H54 (cell line): ENCODE data around the gene RNU1-1.
A peak's percentile ranks its signal among the peaks of the same experiment; 100 is the strongest.
"Not testable (repeated sequence)": the region's sequence is repeated elsewhere in the genome, so short reads cannot be mapped to it uniquely, and the experiment has no call there.

ENCODE experiments used
- DNase-seq: peaks from one replicate; pipeline ENCODE4 v3.0.0; 2011; ENCODE audit warnings: low spot score, mixed read lengths; ENCODE audit not compliant: insufficient read length
- FAIRE-seq: peaks from 3 replicates; lab custom pipeline; 2011; peaks lifted over from hg19 to GRCh38; lab: Jason Lieb, UNC

Gene RNU1-1

GRCh38 chr1:16514107-16515055 lies at the start of gene RNU1-1:
Gene RNU1-1 (minus strand): TSS chr1:16514285.
- FAIRE-seq, DNase-seq: not testable (repeated sequence)

DNA sequence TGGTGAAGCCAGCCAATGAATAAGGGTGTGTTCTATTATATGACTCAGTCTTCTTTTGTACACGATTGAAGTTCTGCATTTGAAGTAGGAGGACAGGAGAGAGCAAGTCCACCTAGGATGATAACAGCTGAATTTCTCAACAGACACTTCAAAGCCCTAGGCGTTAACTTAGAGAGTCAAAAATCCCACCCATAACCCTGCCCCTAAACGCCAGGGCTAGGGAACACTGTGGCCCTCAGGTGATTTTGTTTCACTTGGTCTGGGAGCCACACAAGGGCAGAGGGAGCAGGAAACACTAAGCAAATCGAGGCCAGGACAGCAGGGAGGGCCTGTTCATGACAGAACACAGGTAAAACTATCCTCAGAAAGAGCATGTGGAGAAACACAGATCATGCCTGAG lies 47.0 kb upstream of the RNU1-1 start:
- not testable (repeated sequence) for FAIRE-seq, DNase-seq

DNA sequence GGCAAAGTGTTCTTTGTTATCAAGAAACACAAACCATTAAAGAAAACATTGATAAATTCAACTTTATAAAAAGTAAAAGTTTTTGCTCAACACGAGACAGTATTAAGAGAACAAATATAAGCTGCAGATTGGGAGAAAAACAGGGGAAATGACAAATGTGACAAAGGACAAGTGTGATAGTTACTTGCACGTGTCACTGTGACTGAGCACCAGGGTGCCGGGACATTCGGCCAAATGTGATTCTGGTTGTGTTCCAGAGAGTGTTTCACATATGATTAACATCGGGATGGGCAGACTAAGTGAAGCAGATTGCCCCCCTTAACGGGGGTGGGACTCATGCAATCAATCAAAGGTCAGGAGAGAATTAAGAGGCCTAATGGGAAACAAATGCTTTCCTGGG lies 46.4 kb upstream of the RNU1-1 start:
- not testable (repeated sequence) for FAIRE-seq, DNase-seq

DNA sequence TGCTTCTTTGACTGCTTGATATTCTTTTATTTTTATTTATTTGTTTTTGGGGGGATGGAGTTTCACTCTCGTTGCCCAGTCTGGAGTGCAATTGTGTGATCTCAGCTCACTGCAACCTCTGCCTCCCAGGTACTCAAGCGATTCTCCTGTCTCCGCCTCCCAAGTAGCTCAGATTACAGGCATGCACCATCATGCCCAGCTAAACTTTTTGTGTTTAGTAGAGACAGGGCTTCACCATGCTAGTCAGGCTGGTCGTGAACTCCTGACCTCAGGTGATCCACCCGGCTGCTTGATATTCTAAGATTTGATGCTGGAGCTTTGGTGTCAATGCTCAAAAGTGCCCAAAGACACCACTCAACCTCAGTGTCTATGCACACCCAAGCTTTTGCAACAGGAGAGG lies 45.6 kb upstream of the RNU1-1 start:
- not testable (repeated sequence) for DNase-seq, FAIRE-seq

GRCh38 chr1:16557034-16557433 lies 42.9 kb upstream of the RNU1-1 start:
- not testable (repeated sequence) for FAIRE-seq, DNase-seq

GRCh38 chr1:16553244-16553643 lies 39.2 kb upstream of the RNU1-1 start:
- FAIRE-seq, DNase-seq: not testable (repeated sequence)

- FAIRE-seq, DNase-seq: not testable (repeated sequence)
Observed at GRCh38 chr1:16550212-16550918, 36.3 kb upstream of the RNU1-1 start.

DNA sequence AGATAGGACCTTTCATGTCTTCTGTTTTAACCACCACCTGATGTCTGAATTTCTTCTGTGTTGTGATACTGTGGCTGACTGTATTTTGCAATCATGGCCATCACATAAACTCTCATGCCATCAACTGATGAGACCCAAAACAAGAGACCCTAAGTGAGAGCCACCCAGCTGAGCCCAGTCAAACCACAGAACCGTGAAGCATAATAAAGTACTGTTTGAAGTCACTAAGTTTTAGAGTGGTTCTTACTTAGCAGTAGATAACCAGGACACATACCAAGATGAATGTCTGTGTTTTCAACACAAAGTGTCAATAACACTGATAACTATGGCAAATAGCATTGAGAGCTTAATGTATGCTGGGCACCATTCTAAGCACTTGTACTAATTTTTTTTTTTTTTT lies 35.5 kb upstream of the RNU1-1 start:
- DNase-seq, FAIRE-seq: not testable (repeated sequence)

DNA sequence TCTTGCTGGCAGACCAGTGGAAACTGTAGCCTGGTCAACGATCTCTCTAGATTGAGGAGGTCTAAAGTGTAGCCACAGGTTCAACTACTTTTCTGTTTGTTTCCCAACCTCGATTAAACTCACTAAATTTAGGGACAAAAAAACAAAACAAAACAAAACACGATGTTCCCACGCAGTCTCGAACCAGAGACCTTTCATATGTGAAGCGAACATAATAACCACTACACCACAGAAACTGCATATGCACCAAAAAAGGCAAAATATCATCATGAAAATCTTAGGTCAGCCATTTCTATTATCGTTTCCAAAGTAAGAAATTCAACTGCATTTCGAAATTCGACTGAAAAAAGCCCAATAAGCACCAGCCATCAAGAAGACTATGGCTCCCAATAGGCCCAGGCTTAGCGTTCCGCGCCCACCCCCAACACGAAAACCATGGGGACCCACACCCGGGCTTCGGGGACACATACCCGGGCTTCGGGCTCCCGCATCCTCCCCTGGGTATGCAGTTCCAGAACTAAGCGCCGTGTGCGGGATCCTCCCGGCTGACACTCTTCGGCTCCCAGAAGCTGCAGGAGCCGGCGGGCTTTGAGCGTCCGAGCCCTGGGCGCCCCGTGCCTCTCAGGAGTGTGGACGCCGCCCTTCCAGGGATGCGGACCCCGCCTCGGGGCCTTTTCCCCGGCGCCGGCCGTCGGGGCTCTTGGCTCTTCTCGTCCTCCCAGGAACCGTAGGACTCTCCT lies 33.6 kb upstream of the RNU1-1 start:
- not testable (repeated sequence) for DNase-seq, FAIRE-seq

DNA sequence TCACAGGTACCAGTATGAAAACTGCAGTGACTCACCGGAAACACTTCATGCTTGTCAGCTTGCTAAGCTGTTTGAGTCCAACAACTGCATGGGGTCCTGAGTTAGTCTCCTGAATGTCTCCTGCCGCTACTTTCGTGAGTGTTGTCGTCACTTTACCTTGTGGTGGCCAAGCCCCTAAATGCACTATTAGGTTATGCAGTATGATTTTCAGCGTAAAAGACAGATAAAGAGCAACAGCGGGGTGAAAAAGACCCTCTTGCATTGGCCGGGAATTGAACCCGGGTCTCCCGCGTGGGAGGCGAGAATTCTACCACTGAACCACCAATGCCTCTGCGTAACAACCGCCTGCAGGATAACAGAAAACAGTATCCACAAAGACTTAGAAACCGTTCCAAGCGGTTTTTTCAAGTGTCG lies 31.6 kb upstream of the RNU1-1 start:
- peak; percentile 2 for DNase-seq
- not testable (repeated sequence) for FAIRE-seq

DNA sequence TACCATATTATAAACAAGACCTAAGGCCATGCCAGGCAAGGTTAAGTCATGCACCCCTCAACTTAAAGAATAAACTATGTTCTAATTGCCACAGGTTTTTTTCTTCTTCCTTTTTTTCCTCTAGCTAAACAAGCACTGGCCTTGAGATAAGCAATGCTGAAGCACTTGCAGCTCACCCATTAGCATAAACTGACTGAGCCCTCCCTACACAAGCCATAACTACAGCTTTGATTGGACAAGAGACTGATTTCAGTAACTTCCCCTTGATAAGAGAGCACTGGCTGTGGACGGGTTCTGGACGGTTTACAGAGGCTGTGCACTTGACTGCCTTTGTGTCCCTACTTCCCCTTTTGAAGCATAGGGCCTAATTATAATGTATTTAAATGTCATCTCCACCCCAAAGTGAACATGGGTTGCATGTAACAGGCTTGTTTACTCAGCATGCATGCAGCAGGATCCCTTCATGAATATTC lies 26.4 kb upstream of the RNU1-1 start:
- DNase-seq, FAIRE-seq: not testable (repeated sequence)

- FAIRE-seq, DNase-seq: not testable (repeated sequence)
Observed at GRCh38 chr1:16537528-16537927, 23.4 kb upstream of the RNU1-1 start.

GRCh38 chr1:16536796-16537195 lies 22.7 kb upstream of the RNU1-1 start:
- DNase-seq, FAIRE-seq: not testable (repeated sequence)

DNA sequence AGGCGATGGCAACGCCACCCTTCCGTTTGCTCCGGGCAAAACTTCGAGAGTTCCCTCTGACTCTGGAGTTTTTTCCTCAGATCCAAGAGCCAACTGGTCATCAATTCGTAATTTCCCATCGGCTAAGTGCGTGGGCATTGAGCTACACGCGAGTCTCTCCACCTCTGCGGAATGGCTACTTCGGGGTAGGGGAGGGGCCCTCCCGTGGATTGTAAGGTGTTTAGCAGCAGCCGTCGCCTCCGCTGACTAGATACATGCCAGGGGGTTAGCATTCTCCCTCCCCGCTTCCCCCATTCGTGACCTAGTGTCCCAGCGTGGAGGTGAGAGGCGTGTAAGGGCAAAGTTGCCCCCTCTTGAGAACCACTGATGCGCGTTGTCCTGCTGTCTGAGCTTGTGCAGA lies 21.8 kb upstream of the RNU1-1 start:
- not testable (repeated sequence) for FAIRE-seq, DNase-seq

DNA sequence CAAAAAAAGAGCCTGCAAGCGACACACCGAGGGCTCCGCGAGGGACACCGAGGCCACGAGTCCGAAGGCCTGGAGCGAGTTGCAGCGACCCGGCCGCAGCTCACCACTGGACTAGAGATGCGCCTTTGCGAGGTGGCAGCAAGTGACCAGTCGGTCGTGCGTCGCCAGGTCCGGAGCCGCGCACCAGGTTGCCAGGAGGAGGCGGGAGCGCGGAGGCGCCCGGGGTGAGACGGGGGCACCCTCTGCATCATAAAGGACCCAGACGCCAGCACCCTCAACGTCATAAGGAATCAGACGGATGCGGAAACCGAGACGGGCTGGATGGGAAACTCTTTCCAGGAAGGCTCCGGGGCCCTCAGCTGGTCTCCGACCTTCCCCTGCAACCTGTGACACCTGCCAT lies 21.4 kb upstream of the RNU1-1 start:
- FAIRE-seq, DNase-seq: not testable (repeated sequence)

GRCh38 chr1:16534829-16535456 lies 20.9 kb upstream of the RNU1-1 start:
- FAIRE-seq = peak; percentile 65
- DNase-seq = not testable (repeated sequence)

- not testable (repeated sequence) for DNase-seq, FAIRE-seq
Observed at GRCh38 chr1:16534239-16534828, 20.2 kb upstream of the RNU1-1 start.

- FAIRE-seq, DNase-seq: not testable (repeated sequence)
Observed at GRCh38 chr1:16532235-16532991, 18.3 kb upstream of the RNU1-1 start.
